Bronchial epithelial cell (primary cell): ENCODE measurements around the gene CYP4F22. TPM values are rescaled to one million over a fixed set of nuclear protein-coding genes. Genes with fewer than 3 reads are reported as not detected.
"Not testable (repeated sequence)": the region's sequence is repeated elsewhere in the genome, so short reads cannot be mapped to it uniquely, and the experiment has no call there.

ENCODE experiments used
- DNase-seq: peaks from one replicate; pipeline ENCODE4 v3.0.0-alpha.2; 2010; ENCODE audit warnings: low read depth
- FAIRE-seq: peaks from 2 replicates; lab custom pipeline; 2011; peaks lifted over from hg19 to GRCh38; lab: Jason Lieb, UNC
- H3K27me3 ChIP-seq: 2 replicates; pipeline ENCODE4 v1.5.1; 2011; ENCODE audit warnings: low read length; ENCODE audit not compliant: control insufficient read depth, insufficient read depth
- H3K36me3 ChIP-seq: 2 replicates; pipeline ENCODE4 v1.5.1; 2011; ENCODE audit warnings: low read length; ENCODE audit not compliant: control insufficient read depth, insufficient read depth
- H3K4me3 ChIP-seq: 2 replicates; pipeline ENCODE4 v1.5.1; 2011; ENCODE audit warnings: mild to moderate bottlenecking, low read depth, low read length, control low read depth
- CTCF ChIP-seq: IDR thresholded peaks from 2 replicates; pipeline ENCODE4 v1.5.1; 2011; ENCODE audit warnings: mild to moderate bottlenecking, moderate library complexity, low read length, control low read depth, inconsistent platforms; ENCODE audit not compliant: insufficient read depth, severe bottlenecking
- total RNA-seq: library from RNA; depleted of rRNA; stranded (reverse); fragments of >200 nt; gene quantifications from 2 replicates; pipeline ENCODE4 v1.2.1, GENCODE V29; 2014

Gene CYP4F22
- total RNA-seq, 1 donor from 2014 or later = not detected

GRCh38 chr19:15475611-15476010 lies 32.7 kb upstream of the CYP4F22 start:
- H3K4me3 ChIP-seq = no peak overlapping the region
- H3K27me3 ChIP-seq = no peaks in the 10 kb centered on the region
- no peak for TF ChIP-seq CTCF
- DNase-seq (no peak), FAIRE-seq (no peak)
- H3K36me3 ChIP-seq = no peaks in the 10 kb centered on the region

- H3K4me3 ChIP-seq = no peak overlapping the region
- FAIRE-seq (no peak), DNase-seq (no peak)
- H3K27me3 ChIP-seq = no peaks in the 10 kb centered on the region
- no peaks in the 10 kb centered on the region for H3K36me3 ChIP-seq
- no peak for TF ChIP-seq CTCF
Measured at GRCh38 chr19:15476325-15476724, 32.0 kb upstream of the CYP4F22 start.

DNA sequence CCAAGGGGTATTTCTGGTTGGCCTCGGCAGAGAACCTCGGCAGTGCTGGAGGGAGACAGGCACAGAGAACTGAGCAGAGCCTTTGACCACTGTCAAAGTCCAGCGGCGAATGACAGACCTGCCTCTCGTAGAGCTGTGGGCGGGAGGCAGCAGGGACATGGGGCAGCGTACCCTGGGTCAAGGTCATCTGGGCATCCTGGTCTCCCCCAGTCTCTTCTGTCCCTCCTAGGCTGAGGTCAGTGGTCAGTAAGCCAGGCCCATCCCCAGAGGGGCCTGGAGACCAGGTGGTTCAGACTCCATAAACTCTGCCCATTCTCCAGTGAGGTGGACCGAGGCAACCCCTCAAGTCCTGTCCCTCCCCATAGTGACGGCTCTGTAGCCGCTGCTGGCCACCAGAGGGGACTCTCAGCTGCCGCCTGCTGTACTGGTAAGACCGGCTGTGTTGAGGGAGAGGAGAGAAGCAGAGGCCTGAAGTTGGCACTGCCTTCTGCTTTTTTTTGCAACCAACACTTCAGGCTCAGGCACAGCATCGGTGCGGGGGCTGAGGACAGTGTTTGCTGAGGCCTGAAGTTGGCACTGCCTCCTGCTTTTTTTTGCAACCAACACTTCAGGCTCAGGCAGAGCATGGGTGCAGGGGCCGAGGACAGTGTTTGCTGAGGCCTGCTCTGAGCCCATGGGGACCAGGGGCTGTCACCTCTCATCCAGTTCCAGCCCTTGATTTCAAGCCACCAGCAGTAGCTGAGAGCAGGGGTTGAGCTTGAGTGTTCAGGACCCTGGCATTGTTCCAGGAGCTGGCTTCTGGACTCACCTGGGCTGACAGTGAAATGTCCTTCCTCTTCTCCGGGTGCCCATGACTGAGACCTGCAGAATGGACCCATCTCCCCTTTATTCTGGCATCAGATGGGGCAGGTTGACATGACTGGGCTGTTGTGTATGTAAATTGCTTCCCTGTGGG lies 28.7 kb upstream of the CYP4F22 start, which contains the start of gene PGLYRP2:
Gene PGLYRP2, minus strand, starts transcription at position 111 of the 955 bp plus-strand sequence. CDS start 130 bp downstream, outside the sequence.
- Histone ChIP-seq H3K4me3 (no peak within 1 kb of the TSS), H3K36me3 (no peaks in the 10 kb centered on the region), H3K27me3 (no peaks in the 10 kb centered on the region)
- TF ChIP-seq CTCF = peak; percentile 47
- DNase-seq (peak; percentile 36), FAIRE-seq (peak; percentile 52)

DNA sequence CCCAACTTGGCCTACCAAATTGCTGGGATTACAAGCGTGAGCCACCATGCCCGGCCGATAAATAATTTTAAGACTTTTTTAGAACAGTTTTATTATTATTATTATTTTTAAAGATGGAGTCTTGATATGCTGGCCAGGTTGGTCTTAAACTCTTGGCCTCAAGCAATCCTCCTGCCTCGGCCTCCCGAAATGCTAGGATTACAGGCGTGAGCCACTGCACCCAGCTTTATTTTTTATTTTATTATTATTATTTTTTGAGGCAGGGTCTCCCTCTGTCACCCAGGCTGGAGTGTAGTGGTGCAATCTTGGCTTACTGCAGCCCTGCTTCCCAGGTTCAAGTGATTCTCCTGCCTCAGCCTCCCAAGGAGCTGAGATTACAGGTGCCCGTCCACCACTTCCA lies 27.3 kb upstream of the CYP4F22 start:
- H3K4me3 ChIP-seq, DNase-seq, FAIRE-seq, H3K27me3 ChIP-seq, H3K36me3 ChIP-seq: not testable (repeated sequence)

GRCh38 chr19:15485768-15486167 lies 22.6 kb upstream of the CYP4F22 start:
- H3K4me3 ChIP-seq, DNase-seq, H3K27me3 ChIP-seq, H3K36me3 ChIP-seq, FAIRE-seq: not testable (repeated sequence)

DNA sequence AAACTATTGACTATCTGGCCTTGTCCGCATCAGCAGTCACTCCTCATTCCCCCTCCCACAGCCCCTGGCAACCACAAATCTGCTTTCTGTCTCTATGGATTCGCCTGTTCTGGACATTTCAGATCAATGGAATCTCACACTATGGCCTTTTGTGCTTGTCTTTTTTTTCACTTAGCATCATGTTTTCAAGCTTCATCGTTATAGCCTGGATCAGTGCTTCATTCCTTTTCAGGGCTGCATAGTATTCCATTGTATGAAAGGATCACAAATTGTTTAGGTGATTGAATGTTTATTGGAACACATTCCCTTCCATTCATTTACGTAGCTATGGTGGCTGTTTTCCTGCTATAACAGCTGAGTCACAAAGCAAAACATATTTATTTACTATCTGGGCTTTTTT lies 21.3 kb upstream of the CYP4F22 start:
- no peak for TF ChIP-seq CTCF
- Histone ChIP-seq H3K27me3 (no peaks in the 10 kb centered on the region), H3K36me3 (no peaks in the 10 kb centered on the region), H3K4me3 (no peak overlapping the region)
- FAIRE-seq (no peak), DNase-seq (no peak)
